ENCODE data around the gene MICAL3.
"Not testable (repeated sequence)": the region's sequence is repeated elsewhere in the genome, so short reads cannot be mapped to it uniquely, and the experiment has no call there.

Gene MICAL3

DNA sequence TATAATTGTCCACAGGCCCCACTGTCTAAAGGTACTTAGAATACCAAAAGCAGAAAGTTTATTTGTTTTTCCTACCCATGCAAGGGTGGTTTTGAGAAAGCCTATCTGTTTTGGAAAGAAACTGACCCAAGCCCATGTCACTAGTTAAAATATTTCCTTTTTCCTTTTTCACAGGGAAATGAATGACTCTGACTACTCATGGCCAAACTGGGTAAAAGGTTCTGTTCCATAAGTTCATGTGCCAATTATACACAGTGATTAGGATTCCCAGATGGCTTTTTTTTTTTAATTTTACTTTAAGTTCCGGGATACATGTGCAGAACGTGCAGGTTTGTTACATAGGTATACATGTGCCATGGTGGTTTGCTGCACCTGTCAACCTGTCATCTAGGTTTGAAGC is 31.4 kb downstream of the MICAL3 start:
- DNase-seq, result not testable (repeated sequence)

DNA sequence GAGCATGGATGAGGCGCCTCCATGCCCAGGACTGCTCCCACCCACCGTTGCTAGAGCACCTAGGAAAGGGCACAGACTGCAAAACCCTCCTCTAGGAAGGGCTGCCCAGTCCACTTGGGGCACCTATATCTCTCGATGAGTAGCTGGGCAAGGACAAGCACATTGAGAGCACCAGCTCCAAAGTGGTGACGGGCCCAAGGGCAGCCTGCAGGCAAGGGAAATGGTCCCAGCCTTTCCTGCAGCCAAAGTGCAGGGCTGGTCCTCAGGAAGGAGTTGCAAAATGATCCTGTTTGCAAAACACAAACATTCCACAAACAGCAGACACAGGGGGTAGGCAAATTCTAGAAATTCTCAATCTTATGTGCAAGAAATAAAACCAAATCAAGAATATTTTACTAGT is 32.4 kb downstream of the MICAL3 start:
- DNase-seq, result not testable (repeated sequence)

DNA sequence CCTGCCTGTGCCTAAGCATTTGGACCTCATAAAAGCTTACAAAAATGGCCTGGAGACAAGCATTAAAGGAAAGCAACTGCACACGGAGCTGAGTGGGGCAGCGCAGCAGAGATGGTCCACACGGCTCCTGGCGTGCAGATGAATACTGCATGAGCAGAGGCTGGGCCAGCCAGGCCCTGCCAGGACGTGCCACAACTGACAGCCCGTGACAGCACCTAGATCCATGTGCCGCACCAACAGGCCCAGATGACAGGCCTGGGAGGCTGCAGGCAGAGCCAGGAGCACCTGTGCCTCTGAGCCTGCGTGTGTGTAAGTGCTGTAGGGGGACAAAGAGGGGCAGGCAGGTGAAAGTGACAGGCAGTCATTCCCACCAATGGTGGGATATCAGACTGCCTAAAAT is 33.4 kb downstream of the MICAL3 start:
- no peak for DNase-seq

DNA sequence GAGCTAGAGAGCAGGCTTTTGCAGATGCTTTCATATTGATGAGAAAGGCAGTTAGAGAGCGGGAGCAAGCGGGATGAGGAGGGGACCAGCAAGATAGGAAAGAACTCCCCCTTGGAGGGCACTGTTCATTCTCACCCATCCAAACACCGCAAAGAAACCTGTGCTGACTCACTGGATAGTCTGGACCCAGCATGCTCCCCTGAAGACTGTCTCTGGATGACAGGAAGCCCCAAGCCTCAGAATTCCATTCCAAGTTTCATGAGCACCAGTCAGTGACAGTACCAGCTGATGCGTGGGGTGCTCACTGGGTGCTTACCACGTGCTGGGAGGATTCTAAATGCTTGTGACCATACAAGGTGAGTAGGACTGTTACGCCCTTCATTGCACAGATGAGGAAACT is 34.2 kb downstream of the MICAL3 start:
- DNase-seq, result no peak

DNA sequence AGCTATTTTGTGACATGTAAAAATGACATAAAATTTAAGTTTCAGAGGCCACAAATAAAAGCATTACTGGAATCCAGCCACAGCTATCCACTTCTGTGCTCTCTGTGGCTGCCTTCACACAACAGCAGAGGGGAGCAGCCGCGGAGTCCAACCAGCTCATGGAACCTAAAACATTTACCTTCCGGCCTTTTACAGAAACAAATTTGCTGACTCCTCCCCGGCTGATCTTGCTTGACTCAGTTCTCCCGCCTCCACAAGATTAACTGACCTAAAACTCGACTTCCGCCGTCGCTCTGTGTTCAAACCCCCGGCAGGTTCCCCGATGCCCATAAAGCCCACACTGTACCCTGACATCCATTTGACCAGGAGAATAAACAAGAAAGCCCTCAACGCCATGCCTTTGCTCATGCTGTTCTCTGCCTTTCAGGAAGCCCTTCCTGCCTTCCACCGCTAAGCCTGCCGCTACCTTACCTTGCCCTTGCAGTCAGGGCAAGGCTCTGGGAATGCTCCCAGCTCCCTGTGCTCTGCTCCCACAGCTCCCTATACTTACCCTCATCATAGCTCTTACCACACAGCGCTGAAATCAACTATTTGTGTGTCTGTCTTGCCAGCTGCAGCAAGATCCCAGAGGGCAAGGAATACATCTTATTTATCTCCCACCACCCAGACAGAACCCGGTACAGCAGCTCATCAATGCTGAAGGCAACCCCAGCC is 35.4 kb downstream of the MICAL3 start:
- DNase-seq, result no peak

DNA sequence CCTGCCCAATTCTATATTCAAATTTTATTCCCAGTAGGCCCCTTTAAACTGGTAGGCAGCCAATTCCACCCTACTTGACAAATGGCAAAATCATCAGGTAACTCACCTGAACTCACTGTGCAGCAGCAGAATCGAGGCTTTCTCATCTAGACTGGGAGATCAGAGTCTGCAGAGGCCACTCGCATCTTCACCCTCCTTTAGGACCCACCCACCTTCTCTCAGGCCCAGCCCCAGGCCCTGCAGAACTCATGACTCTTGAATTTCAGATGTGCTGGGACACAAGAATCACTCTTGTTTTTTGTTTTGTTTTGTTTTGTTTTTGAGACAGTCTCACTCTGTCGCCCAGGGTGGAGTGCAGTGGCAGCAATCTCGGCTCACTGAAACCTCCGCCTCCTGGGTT is 38.8 kb downstream of the MICAL3 start:
- no peak for DNase-seq

DNA sequence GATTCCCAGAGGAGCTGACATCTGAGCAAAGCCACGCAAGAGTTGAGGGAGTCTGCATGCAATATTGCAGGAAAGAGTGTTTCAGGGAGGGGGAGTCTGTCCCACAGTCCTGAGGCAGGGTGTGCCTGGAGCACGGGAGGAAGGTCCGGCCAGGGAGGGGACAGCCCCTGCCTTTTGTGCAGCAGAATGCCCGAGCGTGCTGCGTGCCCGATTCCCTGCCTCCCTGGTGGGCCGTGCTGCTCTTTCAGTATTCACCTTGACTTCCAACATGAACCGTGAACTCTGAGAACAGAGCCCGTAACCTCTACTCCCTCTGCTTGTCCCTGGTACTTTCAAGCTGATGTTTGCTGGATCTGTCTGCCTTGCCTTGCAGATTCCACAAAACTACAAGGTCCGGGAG is 39.3 kb downstream of the MICAL3 start:
- not testable (repeated sequence) for DNase-seq

DNA sequence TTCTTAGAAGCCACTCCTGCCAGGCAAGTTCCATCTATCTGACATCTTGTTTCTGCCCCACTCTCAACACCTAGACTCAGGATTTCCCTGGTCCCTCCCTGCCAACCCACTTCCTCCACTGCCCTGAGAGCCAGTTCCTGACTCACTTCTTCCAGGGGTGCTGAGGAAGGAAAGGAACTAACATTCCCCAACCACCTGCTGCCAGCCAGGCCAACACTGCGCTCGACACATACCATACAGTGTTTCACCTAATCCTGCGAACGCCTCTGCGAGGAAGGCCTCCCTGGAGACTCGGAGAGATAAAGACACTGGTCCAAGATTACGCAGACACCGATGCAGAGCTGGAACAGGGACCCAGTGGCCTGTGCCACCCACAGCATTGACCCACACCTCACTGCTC is 40.2 kb downstream of the MICAL3 start:
- DNase-seq, result no peak

DNA sequence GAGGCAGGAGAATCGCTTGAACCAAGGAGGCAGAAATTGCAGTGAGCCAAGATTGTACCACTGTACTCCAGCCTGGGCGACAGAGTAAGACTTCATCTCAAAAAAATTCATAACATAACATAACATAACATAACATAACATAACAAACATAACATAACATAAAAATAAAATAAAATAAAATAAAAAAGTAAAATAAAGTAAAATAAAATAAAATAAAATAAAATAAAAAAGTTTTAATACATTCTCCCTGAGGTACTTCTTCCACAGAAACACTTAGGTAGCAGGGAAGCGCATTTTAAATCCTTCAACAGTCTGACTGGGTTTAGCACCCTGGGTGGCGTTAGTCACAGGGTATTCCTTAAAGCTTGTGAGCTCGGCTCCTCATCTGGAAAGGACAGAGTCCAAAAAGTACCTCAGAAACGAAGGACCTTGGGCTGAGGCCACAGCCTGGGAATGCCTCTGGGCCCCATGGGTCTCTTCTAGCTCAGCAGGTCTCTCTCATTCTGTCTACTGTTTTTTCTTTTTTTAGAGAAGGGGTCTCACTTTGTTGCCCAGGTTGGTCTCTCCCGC is 41.7 kb downstream of the MICAL3 start:
- no peak for DNase-seq

DNA sequence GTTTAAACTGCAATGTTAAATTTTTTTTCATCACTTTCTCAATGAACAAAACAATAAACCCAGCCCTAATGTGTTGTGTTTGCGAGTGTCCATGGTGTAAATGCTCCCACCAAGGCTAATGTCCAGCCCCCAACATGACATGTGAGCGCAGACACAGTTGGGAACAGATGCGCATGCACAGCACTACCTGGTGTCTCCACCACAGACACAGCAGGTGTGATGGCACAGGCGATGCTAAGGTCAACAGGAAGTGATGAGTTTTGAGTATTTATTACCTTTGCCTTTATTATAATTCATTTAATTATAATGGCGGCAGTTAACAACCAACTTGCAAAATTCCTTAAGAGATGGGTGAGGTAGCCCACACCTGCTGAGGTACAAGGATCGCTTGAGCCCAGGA is 42.9 kb downstream of the MICAL3 start:
- no peak for DNase-seq

DNA sequence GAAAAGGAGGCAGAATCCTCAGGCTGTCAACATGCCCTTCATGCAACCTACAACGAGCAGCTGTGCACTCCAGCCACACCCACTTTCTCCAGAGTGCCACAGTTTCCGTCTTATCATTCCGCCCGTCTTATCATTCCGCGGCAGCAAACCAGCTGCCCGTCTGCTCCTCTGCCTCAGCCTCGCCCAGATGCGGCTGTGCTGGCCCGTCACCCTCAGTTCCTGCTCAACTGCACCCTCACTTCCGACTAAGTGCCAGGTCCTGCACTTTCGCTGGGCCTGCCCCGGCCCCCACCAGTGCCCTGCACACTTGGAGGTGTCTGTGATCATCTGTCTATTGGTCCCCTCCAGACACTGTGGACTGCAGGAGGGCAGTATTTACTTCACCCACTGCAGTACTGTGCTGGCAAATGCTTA is 43.7 kb downstream of the MICAL3 start:
- DNase-seq, result peak; percentile 7

DNA sequence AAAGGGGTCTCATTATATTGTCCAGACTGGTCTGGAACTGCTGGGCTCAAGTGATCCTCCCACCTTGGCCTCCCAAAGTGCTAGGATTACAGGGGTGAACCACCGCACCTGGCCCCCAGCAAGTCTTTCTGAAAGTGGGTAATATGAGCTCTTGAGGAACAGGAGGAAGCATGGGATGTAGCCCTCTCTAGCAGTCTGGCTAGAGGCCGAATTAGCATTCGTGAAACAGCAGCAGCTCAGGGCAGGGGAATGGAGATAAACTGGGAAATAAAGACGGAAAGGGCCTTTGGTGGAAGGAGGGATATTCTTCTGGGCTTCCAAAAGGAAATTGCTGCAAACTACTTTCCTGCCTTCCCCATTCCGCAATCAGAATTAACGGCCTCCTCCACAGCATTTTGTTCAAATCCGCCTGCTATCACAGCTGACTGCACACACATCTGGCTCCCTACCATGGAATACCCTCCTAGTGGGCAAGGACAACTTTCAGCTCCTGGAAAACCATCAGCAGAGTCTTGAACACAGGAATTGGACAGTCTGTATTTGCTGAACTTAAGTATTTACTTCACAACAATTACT is 44.3 kb downstream of the MICAL3 start:
- no peak for DNase-seq

DNA sequence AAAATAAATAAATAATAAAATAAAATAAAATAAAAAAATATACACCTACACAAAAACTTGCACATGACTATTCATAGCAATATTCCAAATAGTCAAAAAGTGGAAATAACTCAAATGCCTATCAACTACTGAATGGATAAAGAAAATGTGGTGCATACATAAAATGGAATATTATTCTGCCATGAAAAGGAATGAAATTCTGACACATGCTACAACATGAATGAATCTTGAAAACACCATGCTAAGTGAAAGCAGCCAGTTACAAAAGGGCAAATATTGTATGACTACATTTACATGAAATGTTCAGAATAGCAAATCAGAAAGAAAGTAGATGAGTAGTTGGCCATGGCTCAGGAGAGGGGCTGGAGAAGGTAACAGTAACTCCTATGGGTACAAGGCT is 46.3 kb downstream of the MICAL3 start:
- no peak for DNase-seq

DNA sequence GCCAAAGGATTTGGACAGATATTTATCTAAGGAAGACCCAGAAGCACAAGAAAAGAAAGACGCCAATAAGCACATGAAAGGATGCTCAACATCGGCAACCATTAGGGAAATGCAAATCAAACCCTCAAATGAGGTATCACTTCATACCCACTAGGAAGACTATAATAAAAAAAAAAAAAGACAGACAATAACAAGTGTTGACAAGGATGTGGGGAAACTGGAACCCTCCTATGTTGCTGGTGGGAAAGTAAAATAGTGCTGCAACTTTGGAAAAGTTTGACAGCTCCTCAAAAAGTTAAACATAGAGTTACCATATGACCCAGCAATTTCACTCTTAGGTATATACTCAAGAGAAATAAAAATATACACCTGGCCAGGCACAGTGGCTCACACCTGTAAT is 47.0 kb downstream of the MICAL3 start:
- DNase-seq, result no peak

DNA sequence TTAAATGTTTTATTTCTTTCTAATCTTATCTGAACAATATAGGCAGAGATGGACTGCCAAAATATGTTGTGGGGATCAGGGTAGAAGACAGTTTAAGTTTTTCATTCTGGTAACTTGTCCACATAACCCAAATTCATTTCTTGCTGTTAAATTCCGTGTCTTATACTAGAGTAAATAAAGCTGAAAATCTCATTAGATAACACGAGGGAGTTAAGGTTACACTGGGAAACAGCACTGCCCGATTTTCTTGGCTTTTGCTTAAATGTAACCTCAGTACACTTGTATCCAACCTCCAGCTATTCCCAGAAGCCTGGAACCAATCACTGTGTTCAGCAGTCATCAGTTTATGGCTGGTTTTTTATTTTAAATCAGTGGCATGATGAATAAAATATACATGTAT is 48.2 kb downstream of the MICAL3 start:
- DNase-seq, result no peak

DNA sequence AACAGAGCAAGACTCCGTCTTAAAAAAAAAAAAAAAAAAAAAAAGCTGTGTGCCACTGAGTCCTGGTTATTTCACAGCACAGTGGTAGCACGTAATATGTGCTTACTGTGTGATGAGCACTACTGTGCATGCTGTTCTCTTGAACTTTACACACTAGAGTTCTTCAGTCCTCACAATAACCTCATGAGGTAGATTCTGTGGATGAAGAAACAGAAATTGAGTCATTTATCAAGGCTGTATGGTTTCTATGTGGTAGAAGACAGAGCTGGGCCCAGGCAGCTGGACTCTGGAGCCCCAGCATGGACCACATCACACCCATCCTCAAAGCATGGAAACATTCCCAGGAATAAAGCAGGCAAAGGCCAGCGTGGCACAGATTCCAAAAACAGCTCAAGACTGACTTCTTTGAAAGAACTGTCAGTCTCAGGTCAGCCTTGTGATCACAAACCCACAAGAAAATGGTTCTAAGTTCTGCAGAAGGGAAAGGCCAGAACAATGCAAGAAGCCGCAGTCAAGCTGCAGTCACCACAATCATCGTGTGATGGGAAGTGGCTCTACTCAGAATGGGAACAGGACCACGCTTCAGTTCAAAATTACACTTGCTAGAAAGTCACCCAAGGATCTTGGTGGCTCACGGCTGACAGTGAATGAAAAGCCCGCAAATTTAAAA is 49.5 kb downstream of the MICAL3 start:
- DNase-seq, result no peak

DNA sequence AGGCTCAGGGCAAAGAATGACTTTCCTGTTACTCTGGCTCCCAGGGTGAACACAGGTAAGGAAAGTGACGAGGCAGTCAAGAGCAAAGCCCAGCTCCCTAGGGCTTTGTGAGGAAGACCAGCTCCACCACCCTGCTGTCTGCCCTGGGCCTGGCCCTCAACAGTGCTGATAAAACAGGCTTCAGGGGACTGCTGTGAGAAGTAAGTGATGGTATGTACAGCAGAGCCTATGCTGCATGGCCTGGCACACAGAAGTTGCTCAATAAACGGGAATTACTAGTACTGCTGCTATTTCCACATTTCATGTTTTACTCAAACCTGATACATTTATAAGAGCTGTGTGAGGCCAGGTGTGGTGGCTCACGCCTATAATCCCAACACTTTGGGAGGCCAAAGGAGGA is 50.3 kb downstream of the MICAL3 start:
- DNase-seq, result no peak

DNA sequence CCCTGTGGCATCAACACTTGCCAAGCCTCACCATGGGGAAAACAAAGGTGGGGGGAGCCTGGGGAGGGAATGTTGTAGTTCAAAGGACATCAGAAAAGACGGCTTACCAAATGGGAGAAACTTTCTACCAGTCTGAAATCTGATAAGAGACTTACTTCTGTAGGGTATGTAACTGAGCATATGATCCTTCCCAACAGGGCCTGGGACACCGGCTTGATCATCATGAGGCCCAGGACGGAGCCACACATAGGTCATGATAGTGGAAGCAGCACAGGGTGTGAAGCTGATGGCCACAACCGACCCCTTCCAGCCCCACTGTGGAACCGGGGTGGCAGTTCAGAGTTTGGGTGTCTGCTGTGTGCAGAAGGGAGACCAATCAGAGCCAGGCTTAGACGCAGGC is 51.1 kb downstream of the MICAL3 start:
- DNase-seq, result no peak

DNA sequence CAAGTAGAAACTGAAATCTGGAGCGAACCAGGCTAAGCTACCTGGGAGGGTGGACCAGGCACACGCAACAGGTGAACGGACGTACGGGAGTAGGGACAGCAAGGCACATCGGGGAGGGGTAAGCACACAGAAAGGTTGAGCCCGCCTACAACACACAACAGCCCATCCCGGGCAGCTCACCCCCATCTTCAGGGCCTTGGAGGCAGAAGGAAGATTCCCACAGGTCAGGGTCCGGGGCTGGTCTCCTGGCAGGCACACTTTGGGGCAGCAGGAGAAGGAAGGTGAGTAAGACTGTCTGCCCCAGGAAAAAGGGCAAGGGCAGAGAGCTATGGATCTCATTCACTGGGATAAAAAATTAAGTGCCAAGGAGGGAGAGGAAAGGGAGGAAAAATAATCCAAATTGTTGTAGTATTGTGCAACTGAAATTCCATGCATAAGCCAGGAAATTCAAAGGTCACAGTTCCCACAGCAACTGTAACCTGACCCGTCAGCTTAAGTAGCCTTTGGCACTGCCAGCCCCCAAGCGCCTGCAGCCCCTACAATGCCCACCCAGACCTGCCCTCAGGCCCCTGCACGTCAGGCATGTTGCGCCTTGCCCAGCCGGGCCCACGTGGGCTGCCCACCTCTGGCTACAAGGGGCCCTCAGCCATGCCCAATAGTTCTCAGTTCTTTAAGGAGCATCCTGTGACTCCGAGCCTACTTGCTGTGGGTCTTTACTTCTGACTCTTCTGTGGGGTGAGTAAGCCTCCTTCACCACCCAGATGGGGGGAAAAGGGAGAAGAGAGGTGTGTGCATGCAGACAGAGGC is 51.8 kb downstream of the MICAL3 start:
- no peak for DNase-seq

DNA sequence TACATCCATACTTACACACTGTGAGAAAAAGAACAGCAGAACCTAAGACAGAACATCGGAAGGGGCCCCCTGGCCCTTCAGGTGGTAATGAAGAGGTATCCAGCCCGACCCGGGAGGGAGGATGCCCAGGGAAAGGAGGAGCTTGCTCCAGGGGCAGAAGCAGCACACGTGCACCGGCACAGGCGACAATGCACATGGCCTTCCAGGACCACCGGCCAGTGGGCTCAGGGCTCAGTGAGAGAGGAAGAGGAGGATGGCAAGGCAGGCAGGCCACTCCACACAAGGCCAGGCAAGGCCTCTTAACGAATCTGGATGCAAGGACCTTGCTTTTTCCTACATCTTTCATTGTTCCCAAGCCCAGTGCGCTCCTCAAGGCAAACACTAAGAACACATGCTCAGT is 52.6 kb downstream of the MICAL3 start:
- no peak for DNase-seq

DNA sequence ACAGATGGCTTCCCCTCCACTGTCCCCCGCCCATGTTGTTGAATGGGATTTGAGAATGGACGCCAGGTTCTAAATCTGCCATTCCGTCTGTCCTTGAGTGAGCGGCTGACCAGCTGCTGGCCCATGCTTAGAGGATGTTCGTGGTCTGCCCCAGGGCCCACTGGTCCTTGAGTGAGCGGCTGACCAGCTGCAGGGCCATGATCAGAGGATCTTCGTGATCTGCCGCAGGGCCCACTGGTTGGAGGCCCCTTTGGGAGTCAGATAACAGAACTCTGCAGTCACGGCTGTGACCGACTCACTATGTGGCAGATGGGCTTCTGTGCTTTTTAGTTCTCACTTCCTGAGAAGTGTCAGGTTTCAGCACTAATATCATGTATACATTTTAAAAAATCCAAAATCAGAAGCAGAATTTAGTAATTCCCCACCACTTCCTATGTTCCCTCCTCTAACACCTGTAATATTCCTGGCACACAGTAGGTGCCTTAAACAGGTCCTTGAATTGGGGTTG is 54.1 kb downstream of the MICAL3 start:
- DNase-seq, result no peak

DNA sequence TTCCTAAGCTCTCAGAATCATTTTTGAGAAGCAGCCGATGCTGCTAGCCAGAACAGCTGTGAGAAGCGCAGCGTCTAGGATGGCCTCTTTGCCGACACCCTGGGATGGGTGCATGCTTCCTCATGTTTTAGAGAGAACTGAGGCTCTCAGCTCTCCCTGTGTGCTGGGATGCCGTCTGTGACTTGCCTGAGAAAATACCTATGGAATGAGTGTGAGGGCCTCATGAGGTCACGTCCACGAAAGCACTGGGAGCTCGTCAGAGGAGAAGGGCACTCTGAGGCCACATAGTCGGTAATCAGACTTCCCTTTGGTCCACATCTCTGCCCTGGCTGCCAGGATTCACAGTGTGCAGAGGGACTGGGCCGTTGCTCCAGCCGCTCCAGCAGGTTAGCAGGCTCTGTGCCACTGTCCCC is 54.7 kb downstream of the MICAL3 start:
- no peak for DNase-seq

DNA sequence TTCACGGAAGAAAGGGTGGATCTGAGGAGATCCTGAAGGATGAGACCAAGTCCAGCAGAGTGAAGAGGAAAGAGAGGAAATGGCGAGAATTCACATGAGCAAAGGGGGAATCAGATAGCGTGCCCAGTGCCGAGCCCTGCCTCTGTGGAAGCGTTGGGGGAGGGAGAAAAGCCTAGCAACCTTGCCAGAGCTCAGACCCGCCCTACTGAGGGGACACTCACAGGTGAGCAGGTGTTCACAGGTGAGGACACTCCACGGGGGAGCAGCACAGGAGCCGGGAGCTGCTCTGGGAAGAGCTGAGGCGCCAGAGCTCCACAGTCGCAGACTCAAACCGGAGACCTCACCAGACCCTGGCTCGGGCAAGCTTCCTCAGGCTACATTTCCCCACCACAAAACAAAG is 56.2 kb downstream of the MICAL3 start:
- DNase-seq, result no peak
